AG09309 (cell line): ENCODE data around the gene FERMT1.
A peak's percentile ranks its signal among the peaks of the same experiment; 100 is the strongest.

Experiments used
- DNase-seq: peaks from one replicate; pipeline ENCODE4 v3.0.0-alpha.2; 2010; ENCODE audit warnings: low read depth
- H3K4me3 ChIP-seq: 2 replicates; pipeline ENCODE4 v1.5.1; 2011; ENCODE audit warnings: mild to moderate bottlenecking, low read depth, low read length, moderate library complexity; ENCODE audit not compliant: control insufficient read depth
- CTCF ChIP-seq: IDR thresholded peaks from 2 replicates; pipeline ENCODE4 v1.5.1; 2011; ENCODE audit warnings: mild to moderate bottlenecking, low read depth, low read length, inconsistent platforms; ENCODE audit not compliant: insufficient read depth, control insufficient read depth; ENCODE audit errors: missing control alignments

FERMT1 gene

GRCh38 chr20:6160736-6161135 is 37.9 kb upstream of the FERMT1 start:
- DNase-seq, result no peak
- no peak for TF ChIP-seq CTCF
- no peak overlapping the region for H3K4me3 ChIP-seq

GRCh38 chr20:6157345-6157744 is 34.5 kb upstream of the FERMT1 start:
- TF ChIP-seq CTCF, result peak; percentile 25
- H3K4me3 ChIP-seq, result no peak overlapping the region
- no peak for DNase-seq

DNA sequence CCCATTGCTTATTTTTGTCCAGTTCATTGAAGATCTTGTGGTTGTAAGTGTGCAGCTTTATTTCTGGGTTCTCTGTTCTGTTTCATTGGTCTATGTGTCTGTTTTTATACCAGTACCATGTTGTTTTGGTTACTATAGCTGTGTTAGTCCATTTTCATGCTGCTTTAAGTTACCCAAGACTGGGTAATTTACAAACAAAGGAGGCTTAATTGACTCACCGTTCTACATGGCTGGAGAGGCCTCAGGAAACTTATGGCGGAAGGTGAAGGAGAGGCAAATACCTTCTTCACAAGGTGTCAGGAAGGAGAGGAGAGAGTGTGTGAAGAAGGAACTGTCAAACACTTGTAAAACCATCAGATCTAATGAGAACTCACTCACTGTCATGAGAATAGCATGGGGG is 29.9 kb upstream of the FERMT1 start:
- TF ChIP-seq CTCF, result no peak
- no peak for DNase-seq
- H3K4me3 ChIP-seq, result no peak overlapping the region

DNA sequence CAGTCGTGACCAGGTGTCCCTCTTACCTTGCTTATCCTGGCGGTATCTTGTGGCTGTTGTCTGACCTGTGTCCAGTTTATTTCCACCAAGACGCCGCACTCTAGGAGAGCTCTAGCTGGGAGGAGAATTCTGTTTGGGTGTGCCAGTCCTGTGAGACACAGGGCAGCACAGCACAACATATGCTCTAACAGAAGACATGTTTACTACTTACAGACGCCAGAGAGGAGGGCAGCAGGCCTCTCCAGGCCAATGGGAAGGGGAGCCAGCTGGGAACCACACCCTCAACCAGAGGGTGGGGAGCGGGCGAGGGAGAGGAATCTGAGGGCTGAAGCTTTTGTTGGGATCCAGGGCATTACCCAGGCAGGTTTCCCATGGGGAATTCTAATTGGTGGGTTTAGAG is 25.2 kb upstream of the FERMT1 start:
- no peak for TF ChIP-seq CTCF
- DNase-seq, result no peak
- no peak overlapping the region for H3K4me3 ChIP-seq

DNA sequence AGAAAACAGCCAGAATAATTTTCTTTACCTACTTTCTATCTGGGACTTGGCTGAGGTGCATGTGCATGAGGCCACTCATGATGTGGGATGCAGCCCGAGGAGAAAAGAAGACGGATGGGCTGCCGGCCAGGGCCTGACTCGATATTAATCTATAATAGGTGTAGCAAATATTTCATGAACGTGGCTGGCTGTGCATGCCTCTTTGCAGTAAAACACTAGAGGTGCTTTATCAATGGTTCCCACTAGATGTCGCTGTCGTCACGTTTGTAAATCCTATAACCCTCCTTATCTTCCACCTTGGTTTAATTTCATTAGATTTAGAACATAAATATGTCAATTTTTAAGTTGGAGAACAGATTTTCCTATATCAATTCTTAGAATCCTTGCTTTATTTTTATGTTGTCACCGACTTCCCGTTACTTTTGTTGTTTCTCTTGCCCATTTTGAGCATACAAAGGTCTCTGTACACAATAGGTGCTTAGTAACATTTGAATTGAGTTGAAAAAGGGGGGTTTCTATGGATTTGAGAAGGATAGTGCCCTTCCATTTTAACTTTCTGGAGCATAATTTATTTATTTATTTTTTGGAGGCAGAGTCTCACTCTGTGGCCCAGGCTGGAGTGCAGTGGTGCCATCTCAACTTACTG is 19.6 kb upstream of the FERMT1 start:
- TF ChIP-seq CTCF, result peak; percentile 74
- no peak for DNase-seq
- H3K4me3 ChIP-seq, result no peak overlapping the region

DNA sequence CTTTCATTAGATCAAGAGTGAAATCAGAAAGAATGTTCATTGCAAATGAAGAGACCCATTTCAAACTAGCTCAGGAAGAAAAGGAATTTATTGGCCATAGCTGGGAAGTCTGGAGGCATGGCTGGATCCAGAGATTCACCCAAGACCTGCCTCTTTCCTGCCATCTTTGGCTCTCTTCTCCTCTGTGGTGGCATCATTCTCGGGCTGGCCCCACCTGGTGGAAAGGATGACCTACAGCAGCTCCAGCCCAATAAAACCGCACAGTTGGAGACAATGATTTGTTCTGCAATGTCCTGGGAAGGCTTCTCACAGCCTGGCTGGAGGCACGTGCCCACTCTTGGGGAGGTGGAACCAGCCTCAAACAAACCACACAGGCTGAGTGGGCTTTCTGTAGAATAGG is 18.1 kb upstream of the FERMT1 start:
- H3K4me3 ChIP-seq, result no peak overlapping the region
- no peak for DNase-seq
- peak; percentile 33 for TF ChIP-seq CTCF

- DNase-seq, result no peak
- no peak overlapping the region for H3K4me3 ChIP-seq
Observed at GRCh38 chr20:6135347-6135746, 12.5 kb upstream of the FERMT1 start.

More at GRCh38 chr20:6135347-6135746, 12.5 kb upstream of the FERMT1 start:
- TF ChIP-seq CTCF, result no peak
